HG03432 (cell line): ENCODE data around the gene SORT1.
"Not testable (repeated sequence)": the region's sequence is repeated elsewhere in the genome, so short reads cannot be mapped to it uniquely, and the experiment has no call there.

Source experiments
- ATAC-seq: cut with Tn5 transposase; IDR thresholded peaks from one replicate; pipeline ENCODE4 v1.9.1; 2021; ENCODE audit warnings: mild to moderate bottlenecking, moderate library complexity; ENCODE audit not compliant: unreplicated experiment

The SORT1 gene

DNA sequence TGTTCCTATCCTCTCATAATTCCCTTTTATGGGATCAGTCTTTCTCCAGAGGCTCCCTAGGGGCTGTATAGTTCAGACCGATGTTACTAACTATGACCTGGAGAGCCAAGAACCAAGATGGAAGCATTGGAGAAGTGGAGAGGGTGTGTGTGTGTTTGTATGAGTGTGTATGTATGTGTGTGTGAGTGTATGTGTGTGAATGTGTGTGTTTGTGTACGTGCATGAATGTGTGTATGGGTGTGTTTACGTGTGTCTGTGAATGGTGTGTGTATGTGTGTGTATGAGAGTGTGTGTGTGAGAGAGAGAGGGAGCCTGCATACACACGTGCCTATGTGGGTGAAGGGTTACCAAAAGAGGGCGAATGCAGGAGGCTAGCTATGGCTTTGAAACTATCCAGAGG is 95.8 kb downstream of the SORT1 start:
- no peak for ATAC-seq

DNA sequence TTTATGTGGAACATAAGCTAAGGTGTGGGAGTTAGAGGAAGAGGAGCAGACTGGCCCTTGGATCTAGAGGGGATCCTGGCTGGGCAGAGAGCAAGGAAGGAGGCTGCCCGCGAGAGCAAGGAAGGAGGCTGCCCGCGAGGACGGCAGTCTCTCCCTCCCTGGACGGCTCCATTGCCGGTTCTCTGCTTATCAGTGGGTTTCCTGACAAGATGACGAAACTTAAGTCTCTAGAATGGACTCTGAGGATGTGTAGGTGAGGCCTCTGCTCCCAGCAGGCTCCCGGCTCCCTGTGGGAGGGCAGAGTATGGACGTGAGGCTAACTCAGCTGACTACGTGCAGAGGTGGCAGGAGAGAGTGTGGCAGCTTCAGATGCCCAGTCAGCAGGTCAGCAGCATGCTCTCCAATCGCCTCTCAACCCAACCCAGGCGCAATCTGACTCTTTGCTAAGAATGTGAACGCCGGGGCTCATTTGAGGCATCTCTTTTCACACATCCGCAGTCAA is 97.0 kb downstream of the SORT1 start:
- no peak for ATAC-seq

DNA sequence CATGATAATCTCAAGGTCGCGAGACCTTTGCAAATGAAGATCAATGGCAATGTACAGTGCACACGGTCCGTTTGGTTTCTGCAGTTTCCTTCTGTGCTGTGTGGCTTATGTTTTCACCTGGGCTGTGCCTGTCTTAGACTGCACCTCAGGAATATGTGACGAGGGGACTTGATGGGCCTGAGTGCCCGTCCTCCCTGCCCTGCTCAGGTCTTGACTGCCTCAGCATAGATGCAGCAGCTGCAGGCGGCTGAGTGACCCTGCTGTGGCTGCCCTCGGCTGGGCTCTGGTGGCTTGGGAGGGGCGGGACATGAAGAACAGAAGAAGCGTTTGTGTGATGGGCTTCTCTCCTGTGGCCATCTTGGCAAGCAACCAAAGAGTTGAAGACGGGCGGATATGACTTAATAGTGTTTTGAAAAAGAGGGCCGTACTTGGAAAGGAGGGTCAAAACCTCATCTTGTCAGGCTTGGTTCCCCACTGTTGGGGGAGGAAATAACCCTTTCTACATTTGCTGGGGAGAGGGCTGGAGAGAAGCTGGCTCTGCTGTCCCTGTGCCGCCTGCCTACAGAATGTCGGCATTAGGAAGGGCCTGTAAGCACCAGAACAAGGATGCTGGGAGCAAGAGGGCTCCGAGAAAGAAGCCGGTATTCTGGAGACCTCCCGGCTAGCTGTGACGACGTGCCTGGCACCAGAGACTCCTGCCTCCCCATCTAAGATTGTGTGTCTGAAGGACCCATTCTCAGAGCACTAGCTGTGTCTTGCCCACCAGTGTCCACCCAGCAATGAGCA is 98.0 kb downstream of the SORT1 start:
- ATAC-seq: no peak

DNA sequence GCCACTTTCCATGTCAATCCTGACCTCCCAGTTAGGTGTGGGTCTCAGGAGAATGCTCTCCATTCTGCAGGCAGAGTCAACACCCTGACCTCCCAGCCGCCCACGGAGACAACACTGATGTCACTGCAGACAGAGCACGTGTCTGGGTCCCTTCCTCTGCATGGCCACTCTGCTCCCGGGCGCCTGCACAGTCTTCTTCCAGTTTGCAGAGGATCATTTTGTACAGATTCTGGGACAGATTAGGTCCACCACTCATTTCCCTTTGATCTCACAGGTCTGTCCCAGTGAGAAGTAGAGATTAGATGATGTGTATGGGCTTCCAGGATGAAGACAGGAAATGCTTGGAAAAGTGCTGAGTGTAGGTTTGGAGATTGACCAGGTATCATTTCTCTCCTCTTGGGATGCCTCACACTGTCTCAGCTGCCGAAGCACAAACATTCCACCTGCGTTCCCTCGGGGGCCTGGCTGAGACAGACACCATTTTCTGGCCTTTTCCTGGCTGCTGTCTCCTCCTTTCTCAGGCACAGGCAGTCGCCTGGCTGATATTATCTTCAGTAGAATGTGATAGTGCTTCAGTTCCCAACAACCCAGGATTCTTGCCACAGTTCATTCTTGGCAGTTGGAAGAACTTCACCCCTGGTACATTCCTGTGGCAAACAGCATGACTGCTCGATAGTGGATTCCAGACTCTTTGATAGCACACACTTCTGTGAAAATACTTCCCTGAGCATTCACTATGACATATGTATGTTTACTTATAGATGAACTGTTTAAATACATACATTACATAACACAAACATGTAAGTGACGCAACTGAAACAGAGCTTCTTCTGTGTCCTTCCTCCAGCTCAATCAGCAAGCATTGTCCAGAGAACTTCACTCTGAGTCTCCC is 98.8 kb downstream of the SORT1 start:
- no peak for ATAC-seq

DNA sequence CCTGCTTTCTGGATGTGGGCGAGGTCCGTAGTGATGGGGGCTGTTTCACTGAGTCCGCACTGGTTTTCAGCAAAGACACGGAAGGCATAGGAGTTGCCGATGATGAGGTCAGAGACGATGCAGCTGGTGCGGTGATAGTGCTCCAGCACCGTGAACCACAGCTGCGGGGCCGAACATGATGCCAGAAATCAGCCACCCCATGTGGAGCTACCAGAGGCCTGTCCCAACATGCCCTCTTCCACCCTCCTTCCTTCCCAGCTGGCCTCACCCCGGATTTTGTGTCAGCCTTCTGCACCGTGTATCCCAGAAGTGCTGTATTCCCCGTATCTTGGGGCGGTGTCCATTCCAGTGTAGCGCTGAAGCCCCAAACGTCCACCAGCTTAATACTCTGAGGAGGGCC is 100.9 kb downstream of the SORT1 start:
- ATAC-seq: no peak

DNA sequence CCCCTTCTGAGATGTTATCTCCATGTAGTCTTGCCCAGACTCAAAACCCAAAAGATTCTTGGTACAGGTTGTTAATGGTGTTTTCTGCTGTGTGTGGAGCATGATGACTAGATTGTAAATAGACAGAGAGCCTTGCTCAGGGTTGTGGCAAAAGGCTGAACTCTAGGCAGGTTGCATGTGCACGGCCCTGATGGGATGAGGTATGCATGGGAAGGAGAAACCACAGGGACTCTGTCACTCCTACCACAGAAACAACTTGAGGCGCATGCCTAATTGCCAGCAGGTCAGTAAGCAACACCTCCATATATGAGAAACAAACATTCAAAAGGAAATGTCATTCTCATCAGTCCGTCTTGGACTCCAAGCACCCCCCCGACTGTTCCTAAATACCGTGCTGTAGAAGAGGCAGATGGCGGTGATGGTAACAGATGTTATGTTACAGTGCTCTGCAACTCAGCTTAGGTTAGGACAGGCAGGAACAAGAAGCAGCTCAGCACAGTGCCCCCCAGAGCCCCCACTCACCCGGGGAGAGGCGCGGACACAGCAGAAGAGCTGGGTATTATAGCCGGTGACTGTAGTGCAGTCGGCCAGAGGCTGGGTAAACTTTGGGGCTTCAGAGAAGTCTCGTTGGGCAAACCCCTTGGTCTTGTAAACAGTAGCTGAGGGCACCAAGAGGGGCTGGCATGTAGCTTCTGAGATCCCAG is 101.9 kb downstream of the SORT1 start:
- ATAC-seq: no peak

DNA sequence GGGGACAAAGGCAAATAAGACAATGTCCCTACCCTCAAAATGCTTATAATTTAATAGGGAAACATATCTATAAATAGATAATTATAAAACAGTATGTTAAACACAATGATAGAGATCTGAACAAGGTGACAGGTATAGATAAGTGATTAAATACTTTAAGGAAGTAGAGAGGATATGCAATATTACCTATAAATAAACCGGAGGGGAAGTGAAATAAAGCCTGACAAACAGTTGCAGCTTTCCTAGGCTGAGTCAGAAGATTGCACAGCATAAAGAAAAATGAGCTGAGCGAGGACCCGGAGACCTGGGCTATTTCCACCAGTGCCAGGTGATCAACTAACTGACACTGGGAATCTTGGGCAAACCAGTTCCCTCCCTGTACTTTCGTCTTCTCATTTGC is 103.2 kb downstream of the SORT1 start:
- no peak for ATAC-seq

DNA sequence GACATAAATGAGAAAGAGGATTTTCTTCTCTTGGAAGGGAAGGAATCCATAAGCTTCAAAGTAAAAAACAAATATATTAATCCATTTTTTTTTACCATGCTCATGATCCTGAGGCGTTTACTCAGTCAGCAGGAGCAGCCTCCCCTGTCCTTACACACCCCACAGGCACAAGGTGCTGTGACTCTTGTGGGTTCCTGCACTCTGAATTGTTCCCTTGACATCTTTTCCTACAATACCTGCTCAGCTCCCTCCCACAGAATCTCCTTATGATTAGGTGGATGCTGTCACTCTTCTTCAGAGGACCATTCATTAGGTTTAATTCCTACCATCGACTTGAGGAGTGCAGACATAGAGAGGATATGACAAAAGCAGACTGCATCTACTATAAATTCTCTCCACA is 104.7 kb downstream of the SORT1 start:
- no peak for ATAC-seq

DNA sequence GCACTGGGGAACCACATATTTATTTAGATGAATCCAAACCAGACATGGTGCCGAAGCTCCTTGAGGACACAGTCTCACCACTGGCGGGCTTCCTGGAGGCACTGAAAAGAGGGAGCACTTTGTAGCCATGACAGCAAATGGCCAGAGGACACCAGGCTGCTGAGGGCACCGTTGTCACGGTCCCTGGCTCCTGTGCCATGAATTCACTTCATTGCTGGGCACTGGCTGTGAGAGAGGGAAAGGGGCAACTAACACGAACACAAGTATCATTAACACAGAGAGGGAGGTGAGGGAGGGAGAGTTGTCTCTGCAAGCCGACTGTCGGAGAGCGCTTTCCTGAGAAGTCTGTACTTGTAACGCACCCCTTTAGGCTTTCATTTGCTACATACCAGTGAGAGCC is 105.4 kb downstream of the SORT1 start:
- no peak for ATAC-seq

DNA sequence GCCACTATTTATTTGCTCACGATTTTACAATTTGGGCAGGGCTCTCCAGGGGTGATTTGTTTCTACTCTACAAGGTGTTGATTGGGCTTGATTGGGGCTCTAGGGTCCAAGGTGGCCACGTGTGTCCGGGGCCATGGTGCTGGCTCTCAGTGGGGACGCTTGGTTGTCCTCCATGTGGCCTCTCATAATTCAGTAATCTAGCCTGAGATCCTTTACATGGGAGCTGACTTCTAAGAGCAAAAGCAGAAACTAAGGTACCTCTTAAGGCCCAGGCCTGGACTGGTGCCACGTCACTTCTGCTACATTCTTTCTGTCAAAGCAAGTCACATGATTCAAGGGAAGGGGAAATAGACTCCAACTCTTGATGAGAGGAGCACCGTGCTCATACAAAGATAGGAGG is 106.7 kb downstream of the SORT1 start:
- ATAC-seq: no peak

DNA sequence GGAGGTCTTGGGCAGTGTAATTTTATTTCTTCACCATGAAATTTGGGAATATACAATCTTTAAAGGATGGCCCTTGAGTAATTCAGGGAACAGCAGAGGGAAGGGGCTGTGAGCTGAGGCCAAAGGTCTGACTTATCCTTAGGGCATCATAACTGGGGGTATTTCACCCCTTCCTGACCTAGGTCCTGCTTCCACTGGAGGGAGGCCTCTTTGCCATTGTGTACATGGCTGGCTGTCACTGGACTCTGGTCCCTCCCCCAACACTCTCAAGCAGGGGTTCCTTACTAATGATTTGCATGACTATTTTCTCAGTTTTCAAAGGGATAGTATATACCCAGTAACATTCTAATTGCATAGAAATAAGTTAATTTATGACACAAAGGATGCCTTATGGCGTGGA is 107.6 kb downstream of the SORT1 start:
- no peak for ATAC-seq

DNA sequence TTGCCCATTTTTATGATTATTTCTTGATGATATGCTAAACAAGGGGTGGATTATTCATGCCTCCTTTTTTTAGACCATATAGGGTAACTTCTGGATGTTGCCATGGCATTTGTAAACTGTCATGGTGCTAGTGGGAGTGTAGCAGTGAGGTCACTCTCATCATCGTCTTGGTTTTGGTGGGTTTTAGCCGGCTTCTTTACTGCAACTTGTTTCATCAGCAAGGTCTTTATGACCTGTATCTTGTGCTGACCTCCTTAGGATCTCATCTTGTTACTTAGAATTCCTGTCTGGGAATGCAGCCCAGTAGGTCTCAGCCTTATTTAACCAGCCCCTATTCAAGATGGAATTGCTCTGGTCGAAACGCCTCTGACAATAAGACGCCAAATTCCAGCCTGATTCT is 111.0 kb downstream of the SORT1 start:
- not testable (repeated sequence) for ATAC-seq

DNA sequence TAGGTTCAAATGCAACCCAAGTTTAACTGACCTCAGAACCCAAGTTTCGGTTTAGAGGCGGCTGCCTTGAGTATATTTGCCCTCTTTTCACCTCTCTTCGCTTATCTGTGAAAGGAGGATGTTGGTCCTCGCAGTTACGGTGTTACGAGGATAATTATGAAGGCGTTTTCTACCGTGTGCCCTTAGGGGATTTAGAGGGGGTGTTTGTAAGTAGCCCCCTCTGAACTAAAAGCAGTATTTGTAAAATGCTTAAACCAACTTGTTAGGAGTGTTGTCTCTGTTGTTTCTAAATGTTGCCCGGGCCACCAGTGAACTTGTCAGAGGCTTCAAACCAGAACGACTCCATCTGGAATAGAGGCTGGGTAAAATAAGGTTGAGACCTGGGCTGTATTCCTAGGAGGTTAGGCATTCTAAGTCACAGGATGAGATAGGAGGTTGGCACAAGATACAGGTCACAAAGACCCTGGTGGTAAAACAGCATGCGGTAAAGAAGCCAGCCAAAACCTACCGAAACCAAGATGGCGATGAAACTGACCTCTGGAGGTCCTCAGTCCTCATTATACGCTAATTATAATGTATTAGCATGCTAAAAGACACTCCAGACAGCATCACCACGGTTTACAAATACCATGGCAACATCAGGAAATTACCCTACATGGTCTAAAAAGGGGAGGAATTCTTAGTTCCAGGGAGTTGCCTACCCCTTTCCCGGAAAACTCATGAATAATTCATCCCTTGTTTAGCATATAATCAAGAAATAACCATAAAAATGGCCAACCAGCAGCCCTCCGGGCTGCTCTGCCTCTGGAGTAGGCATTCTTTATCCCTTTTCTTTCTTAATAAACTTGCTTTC is 113.7 kb downstream of the SORT1 start:
- ATAC-seq: no peak

DNA sequence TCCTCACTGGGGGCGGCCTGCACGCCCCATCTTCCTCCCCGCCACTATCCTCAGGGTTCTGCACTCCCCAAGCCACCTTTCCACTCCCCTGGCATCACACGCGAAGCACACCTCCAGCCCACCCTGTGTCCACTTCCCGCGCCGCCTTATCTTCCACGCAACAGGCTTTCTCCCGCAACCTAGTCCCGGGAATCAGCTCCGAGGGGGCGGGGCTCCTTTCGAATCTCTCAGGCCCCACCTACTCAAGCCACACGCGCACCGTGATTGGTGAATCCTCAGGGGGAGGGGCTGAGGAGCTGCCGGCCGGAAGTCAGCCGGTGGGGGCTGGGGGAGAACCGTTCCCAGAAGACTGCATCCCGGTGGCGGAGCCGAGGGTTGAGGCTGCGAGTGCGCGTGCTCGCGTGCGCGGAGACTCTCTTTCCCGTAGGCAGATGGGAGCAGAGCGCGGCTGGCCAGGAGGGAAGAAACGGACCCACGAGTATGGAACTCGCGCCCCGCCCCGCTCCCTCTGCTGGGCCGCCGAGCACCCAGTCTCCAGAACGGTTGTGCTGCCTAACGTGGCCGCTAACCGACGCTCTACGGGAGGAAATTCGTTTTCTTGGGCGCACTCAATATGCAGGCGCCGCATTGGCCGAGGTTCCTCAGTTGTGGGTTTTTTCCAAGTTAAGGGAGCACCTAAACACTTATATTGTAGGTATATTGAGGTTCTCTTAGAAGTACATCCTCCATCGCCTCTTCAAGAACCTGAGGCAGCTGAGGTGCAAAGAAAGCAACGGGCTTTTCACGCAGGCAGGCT is 114.6 kb downstream of the SORT1 start, which contains the start of gene PSRC1:
PSRC1 (minus strand) TSS at position 194 of the 796 bp plus-strand sequence.
- peak; percentile 98 for ATAC-seq

DNA sequence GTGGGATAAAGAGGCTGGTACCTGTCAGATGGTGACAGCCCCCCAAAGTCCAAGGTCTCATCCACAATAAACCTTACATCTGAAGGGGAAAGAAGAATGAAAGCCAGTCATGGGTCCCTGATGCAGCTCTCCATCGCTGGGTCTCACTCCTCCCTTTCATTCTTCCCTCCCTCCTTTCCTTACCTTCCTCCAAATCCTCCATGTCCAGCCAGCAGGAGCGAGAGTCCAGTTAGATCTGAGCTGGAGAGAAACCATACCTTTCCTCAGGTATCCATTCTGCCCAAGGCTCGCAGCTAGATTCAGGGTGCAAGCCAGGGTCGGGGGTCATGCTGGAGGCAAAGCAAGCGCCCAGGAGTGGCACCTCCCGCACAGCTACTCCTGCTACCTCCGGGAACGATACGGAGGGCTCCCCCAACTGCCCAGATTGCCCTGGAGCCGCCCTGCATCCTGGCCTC is 115.2 kb downstream of the SORT1 start:
- ATAC-seq: no peak

DNA sequence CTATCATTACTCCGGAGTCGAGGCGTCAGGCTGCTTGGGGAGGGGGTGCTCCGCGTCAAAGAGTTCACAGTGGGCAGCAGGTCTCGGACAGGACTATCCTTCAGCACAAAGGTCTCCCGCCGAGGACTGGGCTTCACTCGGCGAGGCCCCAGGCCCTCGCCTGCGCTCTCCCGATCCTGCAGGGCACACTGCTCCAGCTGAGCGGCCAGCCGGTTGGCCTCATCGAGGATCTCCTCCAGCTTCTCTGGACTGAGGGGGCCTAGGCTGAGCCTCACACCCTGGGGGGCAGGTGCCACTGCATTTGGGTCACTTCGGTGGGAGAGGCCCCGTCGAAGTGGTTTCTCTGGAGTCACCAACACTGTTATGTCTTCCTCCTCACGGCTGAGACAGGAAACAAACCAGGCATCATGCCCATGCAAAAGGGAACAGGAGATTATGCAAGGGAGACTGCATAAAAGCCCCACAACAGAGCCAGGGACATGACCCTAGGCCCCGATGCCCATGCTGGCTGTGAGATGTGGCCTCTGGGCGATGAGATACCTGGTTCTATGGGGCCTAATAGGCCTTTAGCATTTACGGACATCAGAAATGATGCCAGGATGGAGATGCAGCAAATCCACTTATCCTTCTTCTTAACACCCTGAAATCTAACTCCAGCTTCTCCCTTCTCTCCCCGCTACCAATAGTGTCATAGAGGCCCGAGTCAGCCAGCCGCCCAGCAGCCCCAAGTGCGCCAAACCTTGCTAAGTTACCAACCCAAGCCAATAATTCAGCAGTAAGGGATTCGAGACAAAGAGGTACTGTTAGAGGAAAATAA is 115.8 kb downstream of the SORT1 start:
- ATAC-seq: no peak

DNA sequence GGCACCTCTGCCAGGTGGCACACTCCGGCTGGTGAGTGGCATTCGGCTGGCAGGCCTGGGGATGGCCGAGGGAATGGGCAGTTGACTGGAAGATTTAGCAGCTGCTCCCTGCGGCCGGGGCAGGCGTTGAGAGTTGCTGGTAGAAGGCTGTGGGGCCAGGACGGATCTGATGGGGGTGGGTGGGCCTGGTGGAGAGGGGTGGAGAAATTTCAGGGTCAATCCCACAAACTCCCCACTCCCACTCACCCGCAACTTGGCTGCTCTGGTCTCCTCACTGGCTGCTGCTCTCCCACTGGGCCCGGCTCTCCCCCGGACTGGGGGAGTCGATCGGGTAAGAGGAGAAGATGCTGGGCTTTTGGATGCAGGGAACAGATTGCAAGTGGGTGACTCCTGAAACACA is 116.9 kb downstream of the SORT1 start:
- ATAC-seq: no peak

DNA sequence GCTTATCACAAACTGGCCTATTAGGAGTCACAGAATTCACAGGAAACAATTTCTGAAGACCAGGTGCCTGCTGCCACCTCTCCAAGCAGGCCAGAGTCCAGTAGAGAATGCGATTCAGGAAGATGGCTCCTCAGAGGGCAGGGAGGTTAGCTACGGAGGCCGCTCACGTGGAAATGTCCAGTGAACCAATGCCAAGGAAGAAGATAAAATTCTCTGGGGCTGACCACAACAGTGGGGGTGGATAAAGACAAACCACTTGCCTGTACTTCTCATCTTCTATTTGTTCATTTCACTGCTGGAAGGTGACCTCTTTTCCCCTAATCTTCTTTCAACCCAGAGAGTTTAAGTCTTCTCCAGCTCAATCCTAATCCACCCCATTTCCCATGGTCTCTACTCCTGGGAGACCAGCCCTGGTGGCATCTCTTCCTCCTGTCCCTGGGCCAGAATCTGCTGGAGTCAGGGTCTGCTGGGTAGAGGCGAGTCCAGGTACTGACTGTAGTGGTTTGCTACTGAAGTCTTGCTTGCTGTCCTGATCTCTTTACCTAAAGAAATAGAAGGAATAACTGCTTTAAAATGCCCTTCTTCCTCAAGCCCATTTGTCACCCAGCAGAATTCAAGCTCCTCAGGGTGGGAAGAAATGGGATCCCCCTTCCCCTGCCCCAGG is 118.0 kb downstream of the SORT1 start:
- no peak for ATAC-seq
